HCT116 (cell line): ENCODE measurements around the gene TMOD1. TPM values are rescaled to one million over a fixed set of nuclear protein-coding genes. Genes with fewer than 3 reads are reported as not detected.

ENCODE experiments used
- ATAC-seq: fragments of 200-7000 bp; cut with Tn5 transposase; 2 replicates; pipeline ENCODE4 v1.9.1; 2020; ENCODE audit warnings: mild to moderate bottlenecking, moderate library complexity
- BruUV-seq: library from RNA; stranded (reverse); fragments of 400-500 nt; replicated peaks from 2 replicates; lab custom pipeline; 2021; lab: Mats Ljungman, UMichigan
- CTCF ChIA-PET: fragments of 300-600 bp; sonication (Branson Sonifier 250); formaldehyde crosslinking; loops from one replicate; lab custom pipeline; 2021; ENCODE audit warnings: antibody characterized with exemption; lab: Charles Lee
- POLR2A ChIA-PET: fragments of 300-600, 350-600 bp; sonication (Branson Sonifier 250); formaldehyde crosslinking; loops from one replicate; lab custom pipeline; 2021; ENCODE audit warnings: antibody characterized with exemption; lab: Charles Lee
- RAD21 ChIA-PET, 2 experiments: fragments of 300-600 bp; sonication (Branson Sonifier 250); formaldehyde crosslinking; loops; one replicate each; lab custom pipeline; 2023; ENCODE audit warnings: low total read pairs in 2 of 2; ENCODE audit not compliant: uncharacterized antibody in 2 of 2, unreplicated experiment in 2 of 2, low non-redundant PET in 1 of 2; lab: Charles Lee
- DNase-seq: peaks from one replicate; pipeline ENCODE4 v3.0.0-alpha.2; 2010; ENCODE audit warnings: low read depth, low spot score
- H2AFZ ChIP-seq: fragments of 200-600 bp; shearing (Covaris generic), sonication (generic); 2 replicates; pipeline ENCODE4 v1.6.1; 2017; ENCODE audit warnings: low read depth, mixed run types, mixed read lengths, antibody characterized with exemption, low read length; ENCODE audit not compliant: poor library complexity, severe bottlenecking
- H3K27ac ChIP-seq: 2 replicates; pipeline ENCODE4 v1.5.1; 2012; ENCODE audit warnings: low read depth, low read length
- H3K27me3 ChIP-seq: fragments of 200-600 bp; sonication (generic); 2 replicates; pipeline ENCODE4 v1.6.1; 2016; ENCODE audit warnings: mixed run types, low read length, mixed read lengths; ENCODE audit not compliant: insufficient read depth
- H3K36me3 ChIP-seq, 2 experiments: fragments of 200-500 bp in 1 of 2; fragments of 200-600 bp in 1 of 2; sonication (Bioruptor generic) in 1 of 2; sonication (generic) in 1 of 2; 2 replicates each; pipeline versions ENCODE4 v1.5.1 to v1.6.1; 2014 to 2016; ENCODE audit warnings: low read length in 2 of 2, inconsistent platforms in 1 of 2, mixed read lengths in 1 of 2, mixed run types in 1 of 2; ENCODE audit not compliant: insufficient read depth in 2 of 2, control insufficient read depth in 1 of 2
- H3K4me1 ChIP-seq, 2 experiments: fragments of 200-600 bp in 1 of 2; sonication (generic) in 1 of 2; 2 replicates each; pipeline versions ENCODE4 v1.5.1 to v1.6.1; 2012 to 2017; ENCODE audit warnings: low read length in 2 of 2, inconsistent platforms in 1 of 2, mild to moderate bottlenecking in 1 of 2, mixed read lengths in 1 of 2, mixed run types in 1 of 2, moderate library complexity in 1 of 2; ENCODE audit not compliant: insufficient read depth in 2 of 2, control insufficient read depth in 1 of 2
- H3K4me2 ChIP-seq: fragments of 200-600 bp; sonication (generic); 2 replicates; pipeline ENCODE4 v1.6.1; 2017; ENCODE audit warnings: mixed run types, low read length, mixed read lengths
- H3K4me3 ChIP-seq, 2 experiments: fragments of 200-600 bp in 1 of 2; sonication (generic) in 1 of 2; replicated peaks in 1 of 2; 2 replicates each; pipeline ENCODE4 v1.5.1; 2011 to 2016; ENCODE audit warnings: low read length in 2 of 2, control low read depth in 1 of 2, low read depth in 1 of 2, mild to moderate bottlenecking in 1 of 2, mixed read lengths in 1 of 2, mixed run types in 1 of 2
- H3K79me2 ChIP-seq: fragments of 200-600 bp; sonication (generic); 2 replicates; pipeline ENCODE4 v1.6.1; 2017; ENCODE audit warnings: mild to moderate bottlenecking, mixed run types, low read length, moderate library complexity, mixed read lengths; ENCODE audit not compliant: insufficient read depth
- H3K9ac ChIP-seq: fragments of 200-600 bp; sonication (generic); 2 replicates; pipeline ENCODE4 v1.6.1; 2016; ENCODE audit warnings: low read length, mixed read lengths
- H3K9me2 ChIP-seq: fragments of 200-600 bp; sonication (generic), shearing (Covaris generic); 2 replicates; pipeline ENCODE4 v1.6.1; 2017; ENCODE audit warnings: mixed run types, mild to moderate bottlenecking, moderate library complexity; ENCODE audit not compliant: insufficient read depth
- H3K9me3 ChIP-seq, 2 experiments: fragments of 200-500 bp in 1 of 2; fragments of 200-600 bp in 1 of 2; sonication (Bioruptor generic) in 1 of 2; sonication (generic) in 1 of 2; 2 replicates each; pipeline ENCODE4 v1.6.1; 2014 to 2017; ENCODE audit warnings: low read length in 2 of 2, mixed read lengths in 2 of 2, inconsistent platforms in 1 of 2, low read depth in 1 of 2, mild to moderate bottlenecking in 1 of 2, mixed run types in 1 of 2, moderate library complexity in 1 of 2; ENCODE audit not compliant: control insufficient read depth in 1 of 2, insufficient read depth in 1 of 2
- H4K20me1 ChIP-seq: fragments of 200-600 bp; sonication (generic), shearing (Covaris generic); 2 replicates; pipeline ENCODE4 v1.6.1; 2017; ENCODE audit warnings: mixed run types, mild to moderate bottlenecking, moderate library complexity; ENCODE audit not compliant: insufficient read depth
- CEBPB ChIP-seq: IDR thresholded peaks from 2 replicates; pipeline ENCODE4 v1.6.1; 2012; ENCODE audit warnings: low read depth
- EGR1 ChIP-seq: IDR thresholded peaks from 2 replicates; pipeline ENCODE4 v1.6.1; 2012; ENCODE audit warnings: low read depth
- POLR2A ChIP-seq: IDR thresholded peaks from 2 replicates; pipeline ENCODE4 v1.7.0; 2011; ENCODE audit warnings: borderline replicate concordance; ENCODE audit not compliant: insufficient read depth, insufficient read length; ENCODE audit errors: extremely low read depth
- POLR2AphosphoS5 ChIP-seq: IDR thresholded peaks from 2 replicates; pipeline ENCODE4 v1.6.1; 2011; ENCODE audit warnings: mild to moderate bottlenecking, low read depth, low read length, moderate library complexity
- RAD21 ChIP-seq: IDR thresholded peaks from 2 replicates; pipeline ENCODE4 v1.6.1; 2012; ENCODE audit warnings: low read depth, mild to moderate bottlenecking
- SIN3A ChIP-seq: IDR thresholded peaks from 2 replicates; pipeline ENCODE4 v1.6.1; 2012; ENCODE audit warnings: low read depth
- SP1 ChIP-seq: IDR thresholded peaks from 2 replicates; pipeline ENCODE4 v1.6.1; 2012; ENCODE audit warnings: low read depth
- TCF7L2 ChIP-seq: IDR thresholded peaks from 2 replicates; pipeline ENCODE4 v1.7.0; 2011; ENCODE audit warnings: borderline replicate concordance, inconsistent platforms; ENCODE audit not compliant: insufficient read depth, insufficient read length; ENCODE audit errors: extremely low read depth
- intact Hi-C: fragments of 100-400 bp; cut with micrococcal nuclease; formaldehyde crosslinking; loops from 2 replicates; pipeline ENCODE4 v1.10.0; 2022
- total RNA-seq: library from RNA; stranded (reverse); gene quantifications from one replicate; pipeline ENCODE4 v1.2.1, GENCODE V29; 2021; ENCODE audit not compliant: unreplicated experiment
- TF ChIP-seq, protein P1 (sequence below): IDR thresholded peaks from 2 replicates; pipeline ENCODE4 v1.6.1; 2011; ENCODE audit warnings: mild to moderate bottlenecking, low read length, moderate library complexity; ENCODE audit not compliant: insufficient replicate concordance; ENCODE audit errors: extremely low read depth
- TF ChIP-seq, protein P2 (sequence below): IDR thresholded peaks from 2 replicates; pipeline ENCODE4 v1.6.1; 2012
- TF ChIP-seq, protein P3 (sequence below), 3 experiments: fragments of 200-600 bp in 1 of 3; sonication (generic) in 1 of 3; IDR thresholded peaks in 2 of 3; conservative IDR thresholded peaks in 1 of 3; 2 replicates each; pipeline ENCODE4 v1.5.1; 2012 to 2017; ENCODE audit warnings: low read depth in 2 of 3, low read length in 2 of 3, antibody characterized with exemption in 1 of 3, borderline replicate concordance in 1 of 3, control low read depth in 1 of 3, mild to moderate bottlenecking in 1 of 3, mixed read lengths in 1 of 3, mixed run types in 1 of 3, moderate library complexity in 1 of 3; ENCODE audit not compliant: insufficient read depth in 1 of 3
- TF ChIP-seq, protein P4 (sequence below): IDR thresholded peaks from 2 replicates; pipeline ENCODE4 v1.6.1; 2012; ENCODE audit warnings: low read depth
- TF ChIP-seq, protein P5 (sequence below): IDR thresholded peaks from 2 replicates; pipeline ENCODE4 v1.6.1; 2012

The TMOD1 gene
- total RNA-seq, 1 experiment from 2014 or later = 4.4 TPM

DNA sequence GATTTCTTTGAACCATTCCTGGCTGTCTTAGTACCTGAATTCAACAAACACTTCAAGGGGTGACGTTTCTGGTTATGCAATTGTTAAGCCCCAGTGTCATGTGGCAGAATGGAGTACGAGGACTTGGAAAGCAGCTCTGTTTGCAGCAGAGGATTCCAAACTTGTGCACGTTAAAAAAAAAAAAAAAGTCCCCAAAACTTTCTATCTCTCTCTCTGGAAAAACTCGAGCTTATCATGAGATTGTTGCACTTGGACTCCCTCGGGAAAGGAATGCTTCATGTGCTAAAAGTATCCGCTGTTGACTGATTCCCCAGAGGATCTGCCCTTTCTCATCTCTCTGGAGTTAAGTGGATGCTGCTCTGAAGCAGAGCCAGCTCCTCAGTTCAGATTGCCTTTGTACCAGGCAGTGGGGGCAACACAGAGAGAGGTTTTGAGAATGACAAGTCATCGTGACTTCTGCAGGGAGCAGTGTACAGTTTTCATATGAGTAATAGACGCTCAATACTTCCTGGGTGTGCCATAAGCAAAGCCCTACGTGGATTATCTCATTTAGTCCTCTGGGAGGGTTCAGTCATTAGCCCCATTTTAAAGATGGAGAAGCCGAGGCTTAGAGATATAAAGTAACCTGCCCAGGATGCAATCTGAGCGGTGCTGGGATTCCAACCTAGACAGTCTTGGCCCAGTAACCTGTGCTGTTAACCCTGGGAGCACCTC is 28.1 kb downstream of the TMOD1 start (continued):
- TF ChIP-seq, protein P1, sequence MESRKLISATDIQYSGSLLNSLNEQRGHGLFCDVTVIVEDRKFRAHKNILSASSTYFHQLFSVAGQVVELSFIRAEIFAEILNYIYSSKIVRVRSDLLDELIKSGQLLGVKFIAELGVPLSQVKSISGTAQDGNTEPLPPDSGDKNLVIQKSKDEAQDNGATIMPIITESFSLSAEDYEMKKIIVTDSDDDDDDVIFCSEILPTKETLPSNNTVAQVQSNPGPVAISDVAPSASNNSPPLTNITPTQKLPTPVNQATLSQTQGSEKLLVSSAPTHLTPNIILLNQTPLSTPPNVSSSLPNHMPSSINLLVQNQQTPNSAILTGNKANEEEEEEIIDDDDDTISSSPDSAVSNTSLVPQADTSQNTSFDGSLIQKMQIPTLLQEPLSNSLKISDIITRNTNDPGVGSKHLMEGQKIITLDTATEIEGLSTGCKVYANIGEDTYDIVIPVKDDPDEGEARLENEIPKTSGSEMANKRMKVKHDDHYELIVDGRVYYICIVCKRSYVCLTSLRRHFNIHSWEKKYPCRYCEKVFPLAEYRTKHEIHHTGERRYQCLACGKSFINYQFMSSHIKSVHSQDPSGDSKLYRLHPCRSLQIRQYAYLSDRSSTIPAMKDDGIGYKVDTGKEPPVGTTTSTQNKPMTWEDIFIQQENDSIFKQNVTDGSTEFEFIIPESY = no peak

DNA sequence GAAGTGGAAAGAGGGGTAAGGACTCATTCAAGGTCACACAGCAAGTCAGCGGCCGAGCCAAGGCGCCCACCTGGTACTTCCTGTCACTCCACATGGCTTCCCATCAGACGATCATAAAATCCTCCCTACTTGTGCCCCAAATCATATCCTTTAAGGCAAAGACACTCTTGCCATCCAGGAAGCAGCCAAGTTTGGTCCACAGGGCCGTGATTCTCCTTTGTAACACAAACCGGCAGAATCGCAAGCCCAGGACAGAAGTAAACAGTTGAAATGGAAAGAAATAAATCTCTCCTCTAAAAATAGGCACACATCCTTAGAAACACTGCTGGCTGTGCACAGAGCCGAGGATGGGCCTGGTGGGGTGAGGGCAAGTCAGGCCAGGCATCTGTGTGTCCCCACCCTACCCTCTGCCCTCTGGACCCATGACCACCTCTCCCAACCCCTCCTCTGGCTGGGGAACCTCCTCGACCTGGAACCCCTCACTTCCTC is 30.5 kb downstream of the TMOD1 start:
- H3K9me3 ChIP-seq = no peaks in the 10 kb centered on the region
- ChIA-PET CTCF (no interaction called here), POLR2A (no interaction called here), RAD21 (no interaction called here)
- no TSS peak for BruUV-seq
- H3K27me3 ChIP-seq = no peaks in the 10 kb centered on the region
- no peak for DNase-seq
- no peaks in the 10 kb centered on the region for H4K20me1 ChIP-seq
- no peaks in the 10 kb centered on the region for H3K79me2 ChIP-seq
- ATAC-seq = no peak
- no peaks in the 10 kb centered on the region for H3K36me3 ChIP-seq
- H3K4me2 ChIP-seq = no peak overlapping the region
- H3K4me1 ChIP-seq = peaks cover 3 to 6% of the 10 kb centered on the region in 2 experiments; a peak in 2 of 4 replicates
- H3K9me2 ChIP-seq = no peaks in the 10 kb centered on the region
- H3K4me3 ChIP-seq = no peak overlapping the region
- H3K27ac ChIP-seq = no peak overlapping the region
- H3K9ac ChIP-seq = no peak overlapping the region
- intact Hi-C loops = no loop called here
- H2AFZ ChIP-seq = no peak overlapping the region
- TF ChIP-seq RAD21 (no peak), POLR2A (no peak), SP1 (no peak), CEBPB (no peak), POLR2AphosphoS5 (no peak), TCF7L2 (no peak), SIN3A (no peak), EGR1 (no peak)
- TF ChIP-seq, protein P2, sequence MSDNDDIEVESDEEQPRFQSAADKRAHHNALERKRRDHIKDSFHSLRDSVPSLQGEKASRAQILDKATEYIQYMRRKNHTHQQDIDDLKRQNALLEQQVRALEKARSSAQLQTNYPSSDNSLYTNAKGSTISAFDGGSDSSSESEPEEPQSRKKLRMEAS = no peak
- TF ChIP-seq, protein P1 = no peak
- TF ChIP-seq, protein P3, sequence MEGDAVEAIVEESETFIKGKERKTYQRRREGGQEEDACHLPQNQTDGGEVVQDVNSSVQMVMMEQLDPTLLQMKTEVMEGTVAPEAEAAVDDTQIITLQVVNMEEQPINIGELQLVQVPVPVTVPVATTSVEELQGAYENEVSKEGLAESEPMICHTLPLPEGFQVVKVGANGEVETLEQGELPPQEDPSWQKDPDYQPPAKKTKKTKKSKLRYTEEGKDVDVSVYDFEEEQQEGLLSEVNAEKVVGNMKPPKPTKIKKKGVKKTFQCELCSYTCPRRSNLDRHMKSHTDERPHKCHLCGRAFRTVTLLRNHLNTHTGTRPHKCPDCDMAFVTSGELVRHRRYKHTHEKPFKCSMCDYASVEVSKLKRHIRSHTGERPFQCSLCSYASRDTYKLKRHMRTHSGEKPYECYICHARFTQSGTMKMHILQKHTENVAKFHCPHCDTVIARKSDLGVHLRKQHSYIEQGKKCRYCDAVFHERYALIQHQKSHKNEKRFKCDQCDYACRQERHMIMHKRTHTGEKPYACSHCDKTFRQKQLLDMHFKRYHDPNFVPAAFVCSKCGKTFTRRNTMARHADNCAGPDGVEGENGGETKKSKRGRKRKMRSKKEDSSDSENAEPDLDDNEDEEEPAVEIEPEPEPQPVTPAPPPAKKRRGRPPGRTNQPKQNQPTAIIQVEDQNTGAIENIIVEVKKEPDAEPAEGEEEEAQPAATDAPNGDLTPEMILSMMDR (IDR thresholded peaks at IDR 0.05 in 2 of 3, conservative IDR thresholded peaks at IDR 0.05 in 1 of 3; ENCODE audit: borderline replicate concordance in 1 of 3, insufficient read depth in 1 of 3, low read depth in 2 of 3, low read length in 2 of 3) = no peak
- TF ChIP-seq, protein P4, sequence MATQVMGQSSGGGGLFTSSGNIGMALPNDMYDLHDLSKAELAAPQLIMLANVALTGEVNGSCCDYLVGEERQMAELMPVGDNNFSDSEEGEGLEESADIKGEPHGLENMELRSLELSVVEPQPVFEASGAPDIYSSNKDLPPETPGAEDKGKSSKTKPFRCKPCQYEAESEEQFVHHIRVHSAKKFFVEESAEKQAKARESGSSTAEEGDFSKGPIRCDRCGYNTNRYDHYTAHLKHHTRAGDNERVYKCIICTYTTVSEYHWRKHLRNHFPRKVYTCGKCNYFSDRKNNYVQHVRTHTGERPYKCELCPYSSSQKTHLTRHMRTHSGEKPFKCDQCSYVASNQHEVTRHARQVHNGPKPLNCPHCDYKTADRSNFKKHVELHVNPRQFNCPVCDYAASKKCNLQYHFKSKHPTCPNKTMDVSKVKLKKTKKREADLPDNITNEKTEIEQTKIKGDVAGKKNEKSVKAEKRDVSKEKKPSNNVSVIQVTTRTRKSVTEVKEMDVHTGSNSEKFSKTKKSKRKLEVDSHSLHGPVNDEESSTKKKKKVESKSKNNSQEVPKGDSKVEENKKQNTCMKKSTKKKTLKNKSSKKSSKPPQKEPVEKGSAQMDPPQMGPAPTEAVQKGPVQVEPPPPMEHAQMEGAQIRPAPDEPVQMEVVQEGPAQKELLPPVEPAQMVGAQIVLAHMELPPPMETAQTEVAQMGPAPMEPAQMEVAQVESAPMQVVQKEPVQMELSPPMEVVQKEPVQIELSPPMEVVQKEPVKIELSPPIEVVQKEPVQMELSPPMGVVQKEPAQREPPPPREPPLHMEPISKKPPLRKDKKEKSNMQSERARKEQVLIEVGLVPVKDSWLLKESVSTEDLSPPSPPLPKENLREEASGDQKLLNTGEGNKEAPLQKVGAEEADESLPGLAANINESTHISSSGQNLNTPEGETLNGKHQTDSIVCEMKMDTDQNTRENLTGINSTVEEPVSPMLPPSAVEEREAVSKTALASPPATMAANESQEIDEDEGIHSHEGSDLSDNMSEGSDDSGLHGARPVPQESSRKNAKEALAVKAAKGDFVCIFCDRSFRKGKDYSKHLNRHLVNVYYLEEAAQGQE = no peak
- TF ChIP-seq, protein P5, sequence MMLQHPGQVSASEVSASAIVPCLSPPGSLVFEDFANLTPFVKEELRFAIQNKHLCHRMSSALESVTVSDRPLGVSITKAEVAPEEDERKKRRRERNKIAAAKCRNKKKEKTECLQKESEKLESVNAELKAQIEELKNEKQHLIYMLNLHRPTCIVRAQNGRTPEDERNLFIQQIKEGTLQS = no peak
